Heart right ventricle (tissue), 16 donors: ENCODE results near the gene ANKRD7. TPM values are rescaled to one million over a fixed set of nuclear protein-coding genes. Genes with fewer than 3 reads are reported as not detected.
"Not testable (repeated sequence)": the region's sequence is repeated elsewhere in the genome, so short reads cannot be mapped to it uniquely, and the experiment has no call there.

ENCODE experiments used
- ATAC-seq, 8 donors: fragments of 200-7000 bp; cut with Tn5 transposase; one replicate each; pipeline ENCODE4 v1.9.1; 2020; ENCODE audit warnings: mild to moderate bottlenecking in 8 of 8, moderate library complexity in 8 of 8, moderate number of reproducible peaks in 1 of 8
- DNase-seq, 2 donors: peaks; one replicate each; pipeline ENCODE4 v3.0.0-alpha.2; 2020
- H3K27ac ChIP-seq, 10 donors: fragments of 200-600 bp; sonication (generic) in 2 of 10; one replicate each; pipeline versions ENCODE4 v1.5.0 to v1.8.0; 2020 to 2022; ENCODE audit warnings: mild to moderate bottlenecking in 3 of 10
- H3K27me3 ChIP-seq, 7 donors: fragments of 200-600 bp; one replicate each; pipeline ENCODE4 v1.8.0; 2021 to 2022; ENCODE audit warnings: mild to moderate bottlenecking in 2 of 7
- H3K36me3 ChIP-seq, 9 donors: fragments of 200-600 bp; sonication (generic) in 1 of 9; one replicate each; pipeline versions ENCODE4 v1.5.0 to v1.8.0; 2020 to 2022; ENCODE audit warnings: mild to moderate bottlenecking in 2 of 9
- H3K4me1 ChIP-seq, 9 donors: fragments of 200-600 bp; sonication (generic) in 1 of 9; one replicate each; pipeline versions ENCODE4 v1.5.0 to v1.8.0; 2020 to 2022; ENCODE audit warnings: mild to moderate bottlenecking in 4 of 9
- H3K4me3 ChIP-seq, 10 donors: fragments of 200-600 bp; sonication (generic) in 2 of 10; one replicate each; pipeline versions ENCODE4 v1.5.0 to v1.8.0; 2020 to 2022; ENCODE audit warnings: mild to moderate bottlenecking in 7 of 10, moderate library complexity in 2 of 10
- H3K9me3 ChIP-seq, 11 donors: fragments of 200-600 bp in 10 of 11; sonication (generic) in 2 of 11; one replicate each; pipeline versions ENCODE4 v1.5.0 to v1.8.0; 2013 to 2022; ENCODE audit warnings: mild to moderate bottlenecking in 2 of 11, control low read depth in 1 of 11, moderate library complexity in 1 of 11
- WGBS, 2 donors: extraction: QIAGEN DNeasy Blood & Tissue Kit; methylation state at CpG; one replicate each; pipeline ENCODE4 v1.1.7; 2013; ENCODE audit warnings: inconsistent platforms in 1 of 2; 5-methylcytosine and 5-hydroxymethylcytosine counted together
- intact Hi-C, 10 donors: fragments of 100-400 bp; cut with DNase I; formaldehyde crosslinking; loops; one replicate each; pipeline versions ENCODE4 v1.11.1 to v1.14.2; 2022
- polyA plus RNA-seq, 2 donors: library from polyadenylated mRNA; stranded (reverse); fragments of 200-250 nt; gene quantifications; one replicate each; pipeline ENCODE4 v1.2.3, GENCODE V29; 2013
- total RNA-seq, 10 donors: library from RNA; stranded (reverse); fragmentation: NEBNext Ultra II Directional in 3 of 10; extraction: Animal tissue kit (Norgen Biotek cat#: 25700) in 3 of 10; gene quantifications; one replicate each; pipeline versions ENCODE4 v1.2.1 to v1.2.4, GENCODE V29; 2021 to 2023
- TF ChIP-seq, protein P1 (sequence below), 9 donors: fragments of 200-600 bp; sonication (generic) in 2 of 9; IDR thresholded peaks; one replicate each; pipeline versions ENCODE4 v1.5.0 to v1.8.0; 2021 to 2022; ENCODE audit warnings: antibody characterized with exemption in 9 of 9, mild to moderate bottlenecking in 5 of 9, moderate library complexity in 1 of 9
- donor health status: Arrhythmogenic right ventricular cardiomyopathy.
- donor health status: ischemic (EF 13 %, LVEDD 7.1; RV severe dilation, severe dysfunction).
- donor health status: healthy with polysubstance abuse.
- donor health status: DM: no; HTN: yes; CAD: no.
- donor health status: DM: no; HTN: no; CAD: no.
- donor health status: ischemic (EF 25% LVEDD 6.9; RV normal size, moderate dysfunction).
- donor health status: ischemic (EF 25% LVEDD 5.7; RV mildly dilated, moderate dysfunction).
- donor health status: healthy.
- donor health status: DM: yes; HTN: yes; CAD: no.
- donor health status: Ischemic cardiomyopathy.
- donor health status: ischemic (EF 35%, LVEDD 5.7; RV mildly dilated, moderate dysfunction).
- donor health status: nonischemic (EF 11% LVEDD 7.7; RV severe dilation, severe dysfunction).
- donor health status: DM: yes; HTN: yes; CAD: no.
- donor health status: PGD.
- donor health status: ischemic (EF 29% LVEDD 5.4; RV normal size, mild dysfunction).
- donor health status: nonischemic (EF 23%, LVEDD 6.1; RV moderate dilation, normal function).

The ANKRD7 gene
- total and polyA plus RNA-seq, 12 donors, result 0.07 to 1.8 (median 0.91) TPM; not detected in 4

DNA sequence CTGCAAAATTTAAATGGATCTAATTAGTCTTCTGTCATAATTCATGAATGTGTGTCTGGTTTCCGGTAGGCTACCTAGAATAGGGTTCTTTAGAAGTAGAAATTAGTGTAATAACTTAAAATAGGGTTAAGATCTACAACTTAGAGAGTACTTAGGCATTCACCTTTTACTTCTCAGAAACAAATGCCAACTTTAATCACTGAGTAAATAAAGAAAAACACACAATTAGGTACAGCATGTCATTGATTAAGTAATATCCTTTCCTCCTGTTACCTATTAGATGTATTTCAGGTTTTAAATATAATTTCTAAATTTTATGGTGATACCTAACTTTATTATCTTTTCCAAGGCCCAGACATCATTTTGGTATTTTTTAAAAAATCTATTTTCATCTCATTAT is 9.3 kb downstream of the ANKRD7 start:
- DNase-seq (no peak), ATAC-seq (no peak)
- 83 to 86% methylated on average over 1 of the region's 1 CpG for WGBS, 2 donors
- intact Hi-C loops, result no loop called here
- Histone ChIP-seq H3K9me3 (no peaks in the 10 kb centered on the region), H3K4me1 (no peaks in the 10 kb centered on the region), H3K4me3 (no peak overlapping the region), H3K27me3 (no peaks in the 10 kb centered on the region), H3K36me3 (no peaks in the 10 kb centered on the region), H3K27ac (no peak overlapping the region)
- TF ChIP-seq, protein P1, sequence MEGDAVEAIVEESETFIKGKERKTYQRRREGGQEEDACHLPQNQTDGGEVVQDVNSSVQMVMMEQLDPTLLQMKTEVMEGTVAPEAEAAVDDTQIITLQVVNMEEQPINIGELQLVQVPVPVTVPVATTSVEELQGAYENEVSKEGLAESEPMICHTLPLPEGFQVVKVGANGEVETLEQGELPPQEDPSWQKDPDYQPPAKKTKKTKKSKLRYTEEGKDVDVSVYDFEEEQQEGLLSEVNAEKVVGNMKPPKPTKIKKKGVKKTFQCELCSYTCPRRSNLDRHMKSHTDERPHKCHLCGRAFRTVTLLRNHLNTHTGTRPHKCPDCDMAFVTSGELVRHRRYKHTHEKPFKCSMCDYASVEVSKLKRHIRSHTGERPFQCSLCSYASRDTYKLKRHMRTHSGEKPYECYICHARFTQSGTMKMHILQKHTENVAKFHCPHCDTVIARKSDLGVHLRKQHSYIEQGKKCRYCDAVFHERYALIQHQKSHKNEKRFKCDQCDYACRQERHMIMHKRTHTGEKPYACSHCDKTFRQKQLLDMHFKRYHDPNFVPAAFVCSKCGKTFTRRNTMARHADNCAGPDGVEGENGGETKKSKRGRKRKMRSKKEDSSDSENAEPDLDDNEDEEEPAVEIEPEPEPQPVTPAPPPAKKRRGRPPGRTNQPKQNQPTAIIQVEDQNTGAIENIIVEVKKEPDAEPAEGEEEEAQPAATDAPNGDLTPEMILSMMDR (IDR thresholded peaks at IDR 0.05), result no peak

DNA sequence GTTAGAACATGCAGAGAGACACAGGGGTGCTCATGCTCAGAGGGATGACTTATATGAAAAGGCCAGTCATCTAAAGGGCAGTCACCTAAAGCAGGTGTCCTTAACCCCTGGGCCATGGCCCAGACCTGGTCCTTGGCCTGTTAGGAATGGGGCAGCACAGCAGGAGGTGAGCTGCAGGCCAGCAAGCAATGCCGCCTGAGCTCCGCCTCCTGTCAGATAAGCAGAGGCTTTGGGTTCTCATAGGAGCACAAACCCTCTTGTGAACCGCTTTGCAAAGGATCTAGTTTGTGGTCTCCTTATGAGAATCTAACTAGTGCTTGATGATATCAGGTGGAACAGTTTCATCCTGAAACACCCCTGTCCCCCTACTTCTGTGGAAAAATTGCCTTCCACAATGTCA is 14.5 kb downstream of the ANKRD7 start:
- DNase-seq (no peak), ATAC-seq (no peak)
- Histone ChIP-seq H3K9me3 (no peaks in the 10 kb centered on the region), H3K27me3 (no peaks in the 10 kb centered on the region), H3K4me1 (no peaks in the 10 kb centered on the region), H3K36me3 (no peaks in the 10 kb centered on the region), H3K27ac (no peak overlapping the region), H3K4me3 (no peak overlapping the region)
- TF ChIP-seq, protein P1 (IDR thresholded peaks at IDR 0.05), result no peak
- intact Hi-C loops, result no loop called here
- WGBS, 2 donors, result 71 to 83% methylated on average over 3 of the region's 3 CpGs

- H3K27me3 ChIP-seq, H3K9me3 ChIP-seq, ATAC-seq, intact Hi-C loops, H3K4me1 ChIP-seq, H3K27ac ChIP-seq, H3K36me3 ChIP-seq, DNase-seq, H3K4me3 ChIP-seq: not testable (repeated sequence)
- 94 to 98% methylated on average over 2 of the region's 2 CpGs for WGBS, 2 donors
Observed at GRCh38 chr7:118240320-118240719, 15.8 kb downstream of the ANKRD7 start.

DNA sequence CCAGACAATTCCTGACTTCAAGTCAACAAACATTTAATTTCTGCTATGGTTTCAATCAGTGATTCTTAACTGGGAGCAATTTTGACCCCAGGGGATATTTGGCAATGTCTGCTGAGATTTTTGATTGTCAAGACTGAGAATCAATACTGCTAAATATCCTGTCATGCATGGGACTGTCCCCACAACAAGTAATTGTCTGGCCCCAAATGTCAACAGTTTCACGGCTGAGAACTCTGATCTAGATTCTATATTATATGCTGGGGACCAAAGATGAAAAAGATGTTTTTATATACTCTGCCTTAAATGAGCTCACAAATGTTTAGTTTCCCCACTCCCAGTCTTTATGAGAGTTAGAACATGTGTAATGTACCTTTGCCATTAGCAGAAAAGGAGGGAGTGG is 19.2 kb downstream of the ANKRD7 start:
- Histone ChIP-seq H3K4me1 (no peaks in the 10 kb centered on the region), H3K9me3 (no peaks in the 10 kb centered on the region), H3K4me3 (no peak overlapping the region), H3K27ac (no peak overlapping the region), H3K27me3 (no peaks in the 10 kb centered on the region), H3K36me3 (no peaks in the 10 kb centered on the region)
- DNase-seq (no peak), ATAC-seq (no peak)
- TF ChIP-seq, protein P1 (IDR thresholded peaks at IDR 0.05), result no peak
- 79 to 89% methylated on average over 1 of the region's 1 CpG for WGBS, 2 donors
- intact Hi-C loops, result no loop called here

- no peaks in the 10 kb centered on the region for H3K27me3 ChIP-seq
- no peak overlapping the region for H3K4me3 ChIP-seq
- no peaks in the 10 kb centered on the region for H3K36me3 ChIP-seq
- no peak for DNase-seq
- intact Hi-C loops, result no loop called here
- H3K4me1 ChIP-seq, result no peaks in the 10 kb centered on the region
- TF ChIP-seq, protein P1 (IDR thresholded peaks at IDR 0.05), result no peak
- H3K27ac ChIP-seq, result no peak overlapping the region
- WGBS, 2 donors, result 44 to 59% methylated on average over 2 of the region's 2 CpGs
- no peak for ATAC-seq
- no peaks in the 10 kb centered on the region for H3K9me3 ChIP-seq
Observed at GRCh38 chr7:118245267-118246040, 20.9 kb downstream of the ANKRD7 start.
